ENCODE results near the gene ARAP1. TPM values are rescaled to one million over a fixed set of nuclear protein-coding genes. Genes with fewer than 3 reads are reported as not detected.

The ARAP1 gene
- total RNA-seq, 1 experiment from 2014 or later: 66.1 TPM

DNA sequence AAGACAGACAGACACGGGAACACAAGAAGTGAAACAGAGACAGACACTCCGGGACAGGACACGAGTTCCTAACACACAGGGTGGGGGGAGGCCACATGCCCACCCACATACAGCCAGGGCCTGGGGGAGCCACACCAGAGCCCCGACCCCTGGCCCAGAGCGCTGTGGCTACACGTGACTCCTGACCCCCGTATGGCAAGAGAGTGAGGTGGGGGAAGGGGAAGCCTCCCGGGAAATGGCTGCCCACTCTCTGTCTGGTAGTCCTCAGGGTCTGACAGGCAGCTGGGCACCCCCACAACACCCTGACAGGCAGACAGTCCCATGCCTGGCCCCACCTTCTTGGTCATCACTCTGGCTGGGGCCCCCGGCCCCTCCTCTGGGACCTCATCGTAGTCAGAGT is 39.4 kb downstream of the ARAP1 start:
- CTCF ChIA-PET: no interaction called here
- H3K36me3 ChIP-seq (ENCODE audit: insufficient read depth, low read length, poor library complexity, severe bottlenecking): peaks cover 6% of the 10 kb centered on the region
- no peaks in the 10 kb centered on the region for H3K4me1 ChIP-seq (ENCODE audit: insufficient read depth, low read length, poor library complexity, severe bottlenecking)
- no TSS peak for BruUV-seq (replicated peaks)
- POLR2A ChIA-PET (ENCODE audit: low non-redundant PET): no interaction called here
- no peaks in the 10 kb centered on the region for H3K9me3 ChIP-seq (ENCODE audit: low read depth, low read length, poor library complexity, severe bottlenecking)
- H3K27me3 ChIP-seq (replicated peaks; ENCODE audit: insufficient read depth, low read depth, low read length, poor library complexity): no peaks in the 10 kb centered on the region
- no peak overlapping the region for H3K4me3 ChIP-seq (ENCODE audit: low read depth, low read length, poor library complexity, severe bottlenecking)
- intact Hi-C loops (cut with micrococcal nuclease; ENCODE audit: unreplicated experiment): no loop called here
- H3K27ac ChIP-seq (ENCODE audit: low read depth, low read length, poor library complexity, severe bottlenecking): peak overlapping the region; percentile 47
- DNase-seq (ENCODE audit: low spot score): no peak
- no peak for TF ChIP-seq EZH2 (IDR thresholded peaks at IDR 0.05; ENCODE audit: borderline replicate concordance, low read depth, low read length, poor library complexity, severe bottlenecking)
- TF ChIP-seq, protein P1, sequence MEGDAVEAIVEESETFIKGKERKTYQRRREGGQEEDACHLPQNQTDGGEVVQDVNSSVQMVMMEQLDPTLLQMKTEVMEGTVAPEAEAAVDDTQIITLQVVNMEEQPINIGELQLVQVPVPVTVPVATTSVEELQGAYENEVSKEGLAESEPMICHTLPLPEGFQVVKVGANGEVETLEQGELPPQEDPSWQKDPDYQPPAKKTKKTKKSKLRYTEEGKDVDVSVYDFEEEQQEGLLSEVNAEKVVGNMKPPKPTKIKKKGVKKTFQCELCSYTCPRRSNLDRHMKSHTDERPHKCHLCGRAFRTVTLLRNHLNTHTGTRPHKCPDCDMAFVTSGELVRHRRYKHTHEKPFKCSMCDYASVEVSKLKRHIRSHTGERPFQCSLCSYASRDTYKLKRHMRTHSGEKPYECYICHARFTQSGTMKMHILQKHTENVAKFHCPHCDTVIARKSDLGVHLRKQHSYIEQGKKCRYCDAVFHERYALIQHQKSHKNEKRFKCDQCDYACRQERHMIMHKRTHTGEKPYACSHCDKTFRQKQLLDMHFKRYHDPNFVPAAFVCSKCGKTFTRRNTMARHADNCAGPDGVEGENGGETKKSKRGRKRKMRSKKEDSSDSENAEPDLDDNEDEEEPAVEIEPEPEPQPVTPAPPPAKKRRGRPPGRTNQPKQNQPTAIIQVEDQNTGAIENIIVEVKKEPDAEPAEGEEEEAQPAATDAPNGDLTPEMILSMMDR (conservative IDR thresholded peaks at IDR 0.05; ENCODE audit: low read depth, low read length): no peak

DNA sequence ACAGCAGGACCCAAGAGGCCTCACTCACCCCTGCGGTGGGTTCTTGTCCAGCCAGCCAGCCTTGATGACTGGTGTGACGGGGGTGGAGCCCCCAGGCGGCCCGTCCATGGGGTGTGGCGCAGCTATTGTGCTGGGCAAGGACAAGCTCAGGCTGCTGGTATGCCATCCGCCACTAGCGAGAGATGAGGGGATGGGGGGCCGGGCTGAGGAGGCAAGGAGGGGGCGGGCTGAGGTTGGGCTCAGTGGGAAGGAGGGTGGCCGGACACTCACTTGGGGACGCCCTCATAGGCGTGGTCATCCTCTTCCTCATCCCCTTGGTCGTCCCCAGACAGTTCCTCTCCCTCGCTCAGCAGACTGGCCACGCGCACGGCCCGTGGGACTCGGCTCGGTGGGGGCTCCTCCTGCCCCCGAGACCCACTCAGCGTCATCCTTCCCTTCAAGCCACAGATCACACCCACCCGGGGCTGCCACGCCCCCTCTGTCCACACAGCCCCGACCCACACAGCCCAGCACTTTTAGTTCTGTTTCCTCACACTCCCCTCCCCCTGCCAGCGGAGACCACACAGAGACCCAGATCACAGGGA is 39.9 kb downstream of the ARAP1 start:
- peak overlapping the region; percentile 47 for H3K27ac ChIP-seq (ENCODE audit: low read depth, low read length, poor library complexity, severe bottlenecking)

DNA sequence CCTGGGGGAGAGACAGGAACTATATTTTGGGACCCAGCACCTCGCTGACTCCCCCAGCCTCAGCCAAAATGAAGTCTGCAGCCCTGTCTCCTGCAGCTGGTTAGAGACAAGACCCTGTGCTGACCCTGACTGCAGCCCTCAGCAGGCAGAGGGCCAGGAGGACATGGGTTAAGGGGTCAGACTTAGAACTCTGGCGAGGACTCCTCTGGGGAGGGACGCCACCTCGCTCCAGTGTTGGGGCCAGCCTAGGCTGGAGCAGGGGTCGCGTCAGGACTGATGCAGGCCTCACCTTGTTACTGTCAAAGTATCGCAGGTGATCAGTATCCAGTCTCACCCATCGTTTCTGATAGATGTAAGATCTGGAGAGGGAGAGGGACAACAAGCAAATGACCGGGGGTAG is 41.1 kb downstream of the ARAP1 start:
- CTCF ChIA-PET: no interaction called here
- no peak for DNase-seq (ENCODE audit: low spot score)
- Histone ChIP-seq H3K4me1 (ENCODE audit: insufficient read depth, low read length, poor library complexity, severe bottlenecking) (no peaks in the 10 kb centered on the region), H3K4me3 (ENCODE audit: low read depth, low read length, poor library complexity, severe bottlenecking) (no peak overlapping the region), H3K27ac (ENCODE audit: low read depth, low read length, poor library complexity, severe bottlenecking) (no peak overlapping the region), H3K9me3 (ENCODE audit: low read depth, low read length, poor library complexity, severe bottlenecking) (no peaks in the 10 kb centered on the region), H3K27me3 (replicated peaks; ENCODE audit: insufficient read depth, low read depth, low read length, poor library complexity) (no peaks in the 10 kb centered on the region), H3K36me3 (ENCODE audit: insufficient read depth, low read length, poor library complexity, severe bottlenecking) (peaks cover 6% of the 10 kb centered on the region)
- TF ChIP-seq, protein P1 (conservative IDR thresholded peaks at IDR 0.05; ENCODE audit: low read depth, low read length): no peak
- no peak for TF ChIP-seq EZH2 (IDR thresholded peaks at IDR 0.05; ENCODE audit: borderline replicate concordance, low read depth, low read length, poor library complexity, severe bottlenecking)
- POLR2A ChIA-PET (ENCODE audit: low non-redundant PET): no interaction called here
- intact Hi-C loops (cut with micrococcal nuclease; ENCODE audit: unreplicated experiment): no loop called here
- no TSS peak for BruUV-seq (replicated peaks)

More for the DNA sequence above, 39.9 kb downstream of the ARAP1 start:
- no TSS peak for BruUV-seq (replicated peaks)
- DNase-seq (ENCODE audit: low spot score): no peak
- Histone ChIP-seq H3K36me3 (ENCODE audit: insufficient read depth, low read length, poor library complexity, severe bottlenecking) (peaks cover 6% of the 10 kb centered on the region), H3K4me3 (ENCODE audit: low read depth, low read length, poor library complexity, severe bottlenecking) (no peak overlapping the region), H3K9me3 (ENCODE audit: low read depth, low read length, poor library complexity, severe bottlenecking) (no peaks in the 10 kb centered on the region), H3K27me3 (replicated peaks; ENCODE audit: insufficient read depth, low read depth, low read length, poor library complexity) (no peaks in the 10 kb centered on the region), H3K4me1 (ENCODE audit: insufficient read depth, low read length, poor library complexity, severe bottlenecking) (no peaks in the 10 kb centered on the region)
- ChIA-PET CTCF (no interaction called here), POLR2A (ENCODE audit: low non-redundant PET) (no interaction called here)
- TF ChIP-seq, protein P1 (conservative IDR thresholded peaks at IDR 0.05; ENCODE audit: low read depth, low read length): no peak
- TF ChIP-seq EZH2 (IDR thresholded peaks at IDR 0.05; ENCODE audit: borderline replicate concordance, low read depth, low read length, poor library complexity, severe bottlenecking): no peak
- intact Hi-C loops (cut with micrococcal nuclease; ENCODE audit: unreplicated experiment): no loop called here

All from A673 (cell line).